Measurements from ENCODE around the gene PAMR1. TPM values are rescaled to one million over a fixed set of nuclear protein-coding genes. Genes with fewer than 3 reads are reported as not detected.

Gene PAMR1
- total RNA-seq, 1 donor from 2014 or later: 209 TPM

DNA sequence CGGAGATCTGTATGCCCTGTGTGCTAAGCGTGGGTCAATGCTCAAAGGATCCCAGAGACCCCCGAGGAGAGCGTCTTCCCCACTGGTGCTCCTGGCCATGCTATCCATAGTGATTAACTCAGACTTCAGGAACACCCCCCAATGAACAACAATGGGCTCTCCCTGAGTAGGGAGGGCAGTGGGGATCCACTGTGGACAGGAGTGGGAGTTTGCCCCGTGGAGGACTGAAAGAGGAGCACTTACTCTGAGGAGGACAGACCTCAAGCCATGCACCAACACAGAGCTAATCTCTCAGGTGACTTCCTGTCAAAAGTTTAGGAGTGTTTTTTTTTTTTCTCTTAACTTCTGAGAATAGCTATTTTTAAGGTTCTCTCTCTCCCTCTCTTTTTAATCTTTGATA lies 130.5 kb downstream of the PAMR1 start:
- no peak overlapping the region for H3K4me3 Mint-ChIP-seq
- H3K27me3 Mint-ChIP-seq (ENCODE audit: insufficient read depth, low read depth): peaks cover 4% of the 10 kb centered on the region
- peaks cover 5% of the 10 kb centered on the region for H3K9me3 Mint-ChIP-seq

DNA sequence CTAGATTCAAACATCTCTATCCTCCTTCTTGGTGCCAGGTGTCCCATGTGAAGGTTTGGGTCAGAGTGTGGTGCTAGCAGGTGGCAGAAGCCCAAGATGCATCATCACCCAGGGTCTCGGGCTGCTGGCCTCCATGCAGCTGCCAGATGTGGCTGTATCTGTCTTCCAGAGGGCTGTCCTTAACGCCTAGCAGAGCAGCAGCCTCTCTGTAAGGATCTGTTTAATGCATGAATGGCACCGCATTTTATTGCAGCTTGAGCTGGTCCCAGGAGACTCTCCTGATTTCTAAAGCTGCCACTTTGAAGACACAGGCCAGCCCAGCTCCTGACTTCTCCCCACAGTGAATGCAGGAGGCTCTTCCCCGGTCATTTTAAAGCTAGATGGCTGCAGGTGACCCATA lies 132.3 kb downstream of the PAMR1 start:
- H4K20me1 ChIP-seq (ENCODE audit: low read depth): no peaks in the 10 kb centered on the region
- H3K36me3 ChIP-seq: no peaks in the 10 kb centered on the region
- peaks cover 9% of the 10 kb centered on the region for H3F3A ChIP-seq (ENCODE audit: low read depth)
- Mint-ChIP-seq H3K27ac (peak overlapping the region; percentile 72), H3K9me3 (peaks cover 3% of the 10 kb centered on the region), H3K4me3 (no peak overlapping the region), H3K27me3 (ENCODE audit: insufficient read depth, low read depth) (peaks cover 4% of the 10 kb centered on the region), H3K4me1 (peaks cover 10% of the 10 kb centered on the region), H3K36me3 (peaks cover 3% of the 10 kb centered on the region)
- no peak for TF ChIP-seq EZH2 (IDR thresholded peaks at IDR 0.05)
- TF ChIP-seq, protein P1, sequence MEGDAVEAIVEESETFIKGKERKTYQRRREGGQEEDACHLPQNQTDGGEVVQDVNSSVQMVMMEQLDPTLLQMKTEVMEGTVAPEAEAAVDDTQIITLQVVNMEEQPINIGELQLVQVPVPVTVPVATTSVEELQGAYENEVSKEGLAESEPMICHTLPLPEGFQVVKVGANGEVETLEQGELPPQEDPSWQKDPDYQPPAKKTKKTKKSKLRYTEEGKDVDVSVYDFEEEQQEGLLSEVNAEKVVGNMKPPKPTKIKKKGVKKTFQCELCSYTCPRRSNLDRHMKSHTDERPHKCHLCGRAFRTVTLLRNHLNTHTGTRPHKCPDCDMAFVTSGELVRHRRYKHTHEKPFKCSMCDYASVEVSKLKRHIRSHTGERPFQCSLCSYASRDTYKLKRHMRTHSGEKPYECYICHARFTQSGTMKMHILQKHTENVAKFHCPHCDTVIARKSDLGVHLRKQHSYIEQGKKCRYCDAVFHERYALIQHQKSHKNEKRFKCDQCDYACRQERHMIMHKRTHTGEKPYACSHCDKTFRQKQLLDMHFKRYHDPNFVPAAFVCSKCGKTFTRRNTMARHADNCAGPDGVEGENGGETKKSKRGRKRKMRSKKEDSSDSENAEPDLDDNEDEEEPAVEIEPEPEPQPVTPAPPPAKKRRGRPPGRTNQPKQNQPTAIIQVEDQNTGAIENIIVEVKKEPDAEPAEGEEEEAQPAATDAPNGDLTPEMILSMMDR (IDR thresholded peaks at IDR 0.05): no peak
- no peak overlapping the region for H2AFZ ChIP-seq (replicated peaks)
- DNase-seq (ENCODE audit: low spot score): peak; percentile 65
- peaks cover 6% of the 10 kb centered on the region for H3K4me1 ChIP-seq
- H3K27me3 ChIP-seq: no peaks in the 10 kb centered on the region
- H3K4me3 ChIP-seq: no peak overlapping the region
- H3K9ac ChIP-seq: no peak overlapping the region
- no peak overlapping the region for H3K4me2 ChIP-seq
- no peaks in the 10 kb centered on the region for H3K79me2 ChIP-seq (ENCODE audit: low read depth)
- H3K9me3 ChIP-seq (ENCODE audit: low read depth): no peaks in the 10 kb centered on the region
- no peak overlapping the region for H3K27ac ChIP-seq

More for the DNA sequence above, 130.5 kb downstream of the PAMR1 start:
- H3K4me1 Mint-ChIP-seq: peaks cover 10% of the 10 kb centered on the region
- Histone ChIP-seq H3K4me2 (no peak overlapping the region), H4K20me1 (ENCODE audit: low read depth) (no peaks in the 10 kb centered on the region), H3K27me3 (no peaks in the 10 kb centered on the region), H3F3A (ENCODE audit: low read depth) (peaks cover 9% of the 10 kb centered on the region), H3K79me2 (ENCODE audit: low read depth) (no peaks in the 10 kb centered on the region), H3K27ac (no peak overlapping the region), H3K4me1 (peaks cover 6% of the 10 kb centered on the region), H3K36me3 (no peaks in the 10 kb centered on the region), H2AFZ (replicated peaks) (no peak overlapping the region), H3K9me3 (ENCODE audit: low read depth) (no peaks in the 10 kb centered on the region), H3K9ac (no peak overlapping the region), H3K4me3 (no peak overlapping the region)
- H3K36me3 Mint-ChIP-seq: peaks cover 3% of the 10 kb centered on the region
- TF ChIP-seq, protein P1 (IDR thresholded peaks at IDR 0.05): no peak
- no peak for TF ChIP-seq EZH2phosphoT487 (IDR thresholded peaks at IDR 0.05)
- TF ChIP-seq EZH2 (IDR thresholded peaks at IDR 0.05): no peak
- no peak overlapping the region for H3K27ac Mint-ChIP-seq
- DNase-seq (ENCODE audit: low spot score): no peak

DNA sequence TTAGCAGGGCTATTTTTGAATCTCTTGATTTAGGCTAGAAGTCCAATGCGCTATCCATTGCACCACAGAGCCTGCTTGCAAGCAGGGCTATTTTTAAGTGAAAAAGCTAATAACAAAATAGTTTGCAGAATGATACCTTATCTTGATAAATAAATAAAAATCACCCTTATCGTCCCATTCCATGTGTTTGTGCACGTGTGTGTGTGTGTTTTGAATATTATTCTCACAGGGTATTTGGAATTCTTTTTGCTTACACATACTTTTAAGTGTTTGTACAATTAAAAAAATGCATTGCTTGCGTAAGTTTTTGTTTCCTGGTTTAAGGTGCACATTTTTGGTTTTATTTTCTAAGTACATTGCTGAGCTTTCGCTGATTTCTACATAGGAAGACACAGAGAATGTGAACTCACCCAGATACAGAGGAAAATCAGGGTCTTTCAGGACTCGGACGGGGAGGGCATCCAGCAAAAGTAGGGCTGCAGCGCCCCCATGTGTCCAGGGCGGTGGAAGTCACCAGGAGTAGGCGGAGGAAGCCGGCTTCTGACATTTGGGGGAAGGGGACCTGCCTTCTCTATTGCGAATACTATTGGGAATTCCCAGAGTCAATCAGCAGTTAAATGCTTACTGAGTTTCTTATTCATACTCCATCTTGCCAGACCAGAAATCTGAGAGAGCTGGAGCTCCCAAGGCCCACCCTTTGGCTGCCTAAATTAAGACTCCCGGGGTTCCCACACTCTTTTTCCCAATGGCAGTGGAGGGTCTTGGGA lies 133.3 kb downstream of the PAMR1 start:
- Mint-ChIP-seq H3K27me3 (ENCODE audit: insufficient read depth, low read depth) (peaks cover 4% of the 10 kb centered on the region), H3K9me3 (no peaks in the 10 kb centered on the region), H3K36me3 (no peaks in the 10 kb centered on the region), H3K4me1 (peaks cover 15% of the 10 kb centered on the region), H3K4me3 (no peak overlapping the region), H3K27ac (no peak overlapping the region)
- Histone ChIP-seq H3K9me3 (ENCODE audit: low read depth) (no peaks in the 10 kb centered on the region), H3K27ac (no peak overlapping the region), H3F3A (ENCODE audit: low read depth) (peaks cover 9% of the 10 kb centered on the region), H3K4me2 (no peak overlapping the region), H2AFZ (replicated peaks) (no peak overlapping the region), H3K9ac (no peak overlapping the region), H3K4me1 (peaks cover 6% of the 10 kb centered on the region), H3K36me3 (no peaks in the 10 kb centered on the region), H3K79me2 (ENCODE audit: low read depth) (no peaks in the 10 kb centered on the region), H3K27me3 (no peaks in the 10 kb centered on the region), H3K4me3 (no peak overlapping the region), H4K20me1 (ENCODE audit: low read depth) (no peaks in the 10 kb centered on the region)
- peak; percentile 88 for DNase-seq (ENCODE audit: low spot score)
- TF ChIP-seq, protein P1 (IDR thresholded peaks at IDR 0.05): peak; percentile 98
- TF ChIP-seq EZH2phosphoT487 (IDR thresholded peaks at IDR 0.05): no peak
